VCaP (cell line): ENCODE data around the gene ITPR1.

Experiments
- H3K27ac ChIP-seq: fragments of 450-650 bp; 2 replicates; pipeline ENCODE4 v1.5.1; 2017
- CTCF ChIP-seq: fragments of 450-650 bp; conservative IDR thresholded peaks from 2 replicates; pipeline ENCODE4 v1.5.1; 2017; ENCODE audit warnings: mild to moderate bottlenecking, moderate library complexity

The ITPR1 gene

GRCh38 chr3:4813909-4814304 is 320.8 kb downstream of the ITPR1 start:
- H3K27ac ChIP-seq: no peak overlapping the region
- TF ChIP-seq CTCF: no peak

GRCh38 chr3:4814305-4814903 is 321.3 kb downstream of the ITPR1 start:
- TF ChIP-seq CTCF: no peak
- no peak overlapping the region for H3K27ac ChIP-seq

- TF ChIP-seq CTCF: no peak
- no peak overlapping the region for H3K27ac ChIP-seq
Measured at GRCh38 chr3:4814904-4815574, 321.9 kb downstream of the ITPR1 start.

- H3K27ac ChIP-seq: no peak overlapping the region
- TF ChIP-seq CTCF: no peak
Measured at GRCh38 chr3:4816306-4816705, 323.2 kb downstream of the ITPR1 start.

GRCh38 chr3:4816718-4817117 is 323.6 kb downstream of the ITPR1 start:
- no peak overlapping the region for H3K27ac ChIP-seq
- no peak for TF ChIP-seq CTCF

- TF ChIP-seq CTCF: no peak
- H3K27ac ChIP-seq: no peak overlapping the region
Measured at GRCh38 chr3:4817128-4817527, 324.0 kb downstream of the ITPR1 start.

GRCh38 chr3:4818164-4818563 is 325.0 kb downstream of the ITPR1 start:
- TF ChIP-seq CTCF: no peak
- no peak overlapping the region for H3K27ac ChIP-seq
